Measurements from ENCODE around the gene MT1HL1. TPM values are rescaled to one million over a fixed set of nuclear protein-coding genes. Genes with fewer than 3 reads are reported as not detected.

The MT1HL1 gene
- total and polyA plus RNA-seq, 4 donors = 0.78 TPM; not detected in 3

- no peak for DNase-seq (ENCODE audit: low spot score)
- Histone ChIP-seq H3K36me3 (ENCODE audit: control insufficient read depth in 4 of 4, insufficient read depth in 3 of 4, low read depth in 1 of 4, low read length in 3 of 4) (no peaks in the 10 kb centered on the region), H3K9me3 (ENCODE audit: control insufficient read depth in 4 of 4, low read length in 3 of 4) (peaks cover 0 to 6% (median 0%) of the 10 kb centered on the region in 4 donors), H3K9ac (ENCODE audit: low read depth in 1 of 2, low read length in 2 of 2) (no peak overlapping the region), H3K27me3 (ENCODE audit: control insufficient read depth in 4 of 4, insufficient read depth in 4 of 4, low read length in 3 of 4) (peaks cover 0 to 24% (median 9%) of the 10 kb centered on the region in 4 donors), H3K4me3 (ENCODE audit: low read depth in 1 of 3, low read length in 3 of 3) (no peak overlapping the region), H3K4me1 (ENCODE audit: control insufficient read depth in 4 of 4, insufficient read depth in 4 of 4, low read length in 3 of 4) (peaks cover 4 to 12% (median 10%) of the 10 kb centered on the region in 4 donors), H3K27ac (ENCODE audit: low read depth in 1 of 2, low read length in 2 of 2) (no peak overlapping the region)
- TF ChIP-seq TAF1 (conservative IDR thresholded peaks at IDR 0.05) (no peak), SP1 (IDR thresholded peaks at IDR 0.05) (no peak)
- 8% methylated on average over 14 of the region's 14 CpGs for WGBS
These were observed 39.8 kb upstream of the MT1HL1 start for GRCh38 chr1:237043846-237044636.

GRCh38 chr1:237042892-237043576, 38.8 kb upstream of the MT1HL1 start:
- Histone ChIP-seq H3K9ac (ENCODE audit: low read depth in 1 of 2, low read length in 2 of 2) (no peak overlapping the region), H3K27ac (ENCODE audit: low read depth in 1 of 2, low read length in 2 of 2) (no peak overlapping the region), H3K36me3 (ENCODE audit: control insufficient read depth in 4 of 4, insufficient read depth in 3 of 4, low read depth in 1 of 4, low read length in 3 of 4) (no peaks in the 10 kb centered on the region), H3K9me3 (ENCODE audit: control insufficient read depth in 4 of 4, low read length in 3 of 4) (peaks cover 0 to 6% (median 0%) of the 10 kb centered on the region in 4 donors), H3K4me1 (ENCODE audit: control insufficient read depth in 4 of 4, insufficient read depth in 4 of 4, low read length in 3 of 4) (peaks cover 4 to 12% (median 10%) of the 10 kb centered on the region in 4 donors), H3K27me3 (ENCODE audit: control insufficient read depth in 4 of 4, insufficient read depth in 4 of 4, low read length in 3 of 4) (peaks cover 0 to 24% (median 9%) of the 10 kb centered on the region in 4 donors), H3K4me3 (ENCODE audit: low read depth in 1 of 3, low read length in 3 of 3) (peak overlapping the region in 1 of 3 donors; percentile 45)
- TF ChIP-seq GABPA (IDR thresholded peaks at IDR 0.05 in 1 of 2, conservative IDR thresholded peaks at IDR 0.05 in 1 of 2) = no peak
- no peak for TF ChIP-seq ZBTB33 (IDR thresholded peaks at IDR 0.05)
- TF ChIP-seq HNF4G (IDR thresholded peaks at IDR 0.05) = no peak
- TF ChIP-seq EGR1 (IDR thresholded peaks at IDR 0.05; ENCODE audit: low read depth in 2 of 2) = no peak
- TF ChIP-seq RXRA (IDR thresholded peaks at IDR 0.05) = no peak
- TF ChIP-seq REST (IDR thresholded peaks at IDR 0.05) = no peak
- TF ChIP-seq HNF4A (conservative IDR thresholded peaks at IDR 0.05) = no peak
- no peak for TF ChIP-seq YY1 (IDR thresholded peaks at IDR 0.05)
- no peak for TF ChIP-seq NR2F2 (IDR thresholded peaks at IDR 0.05)
- TF ChIP-seq JUND (IDR thresholded peaks at IDR 0.05) = no peak
- TF ChIP-seq FOXA2 (IDR thresholded peaks at IDR 0.05) = no peak
- no peak for TF ChIP-seq SP1 (IDR thresholded peaks at IDR 0.05)
- no peak for TF ChIP-seq CTCF (IDR thresholded peaks at IDR 0.05; ENCODE audit: low read depth, low read length, missing input control)
- TF ChIP-seq MAX (IDR thresholded peaks at IDR 0.05) = no peak
- no peak for TF ChIP-seq ATF3 (IDR thresholded peaks at IDR 0.05)
- TF ChIP-seq FOXA1 (IDR thresholded peaks at IDR 0.05) = no peak
- no peak for TF ChIP-seq TAF1 (conservative IDR thresholded peaks at IDR 0.05)
- 2% methylated on average over 55 of the region's 55 CpGs for WGBS
- DNase-seq (ENCODE audit: low spot score) = no peak
